ENCODE data around the gene XKR3.

DNA sequence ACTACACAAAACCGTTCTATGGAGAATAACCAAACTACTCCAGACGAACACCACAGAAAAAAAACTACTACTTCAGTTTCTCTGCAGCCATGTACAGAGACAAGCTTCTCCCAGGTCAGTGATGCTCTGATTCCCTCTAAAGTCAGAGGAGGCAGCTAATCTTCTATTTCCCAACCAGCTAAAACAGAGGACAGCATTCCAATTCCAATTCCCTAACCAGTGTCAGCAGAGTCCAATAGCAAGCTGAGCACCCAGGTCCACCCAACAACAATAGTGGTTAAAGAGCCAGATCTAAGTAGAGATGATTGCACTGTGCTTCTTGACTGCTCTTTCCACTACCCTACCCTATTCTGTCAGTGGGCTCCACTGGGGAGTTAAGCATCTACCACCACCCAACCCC, 6.7 kb downstream of the XKR3 start:
- TF ChIP-seq POLR2A (IDR thresholded peaks at IDR 0.05): no peak
- TF ChIP-seq, protein P1, sequence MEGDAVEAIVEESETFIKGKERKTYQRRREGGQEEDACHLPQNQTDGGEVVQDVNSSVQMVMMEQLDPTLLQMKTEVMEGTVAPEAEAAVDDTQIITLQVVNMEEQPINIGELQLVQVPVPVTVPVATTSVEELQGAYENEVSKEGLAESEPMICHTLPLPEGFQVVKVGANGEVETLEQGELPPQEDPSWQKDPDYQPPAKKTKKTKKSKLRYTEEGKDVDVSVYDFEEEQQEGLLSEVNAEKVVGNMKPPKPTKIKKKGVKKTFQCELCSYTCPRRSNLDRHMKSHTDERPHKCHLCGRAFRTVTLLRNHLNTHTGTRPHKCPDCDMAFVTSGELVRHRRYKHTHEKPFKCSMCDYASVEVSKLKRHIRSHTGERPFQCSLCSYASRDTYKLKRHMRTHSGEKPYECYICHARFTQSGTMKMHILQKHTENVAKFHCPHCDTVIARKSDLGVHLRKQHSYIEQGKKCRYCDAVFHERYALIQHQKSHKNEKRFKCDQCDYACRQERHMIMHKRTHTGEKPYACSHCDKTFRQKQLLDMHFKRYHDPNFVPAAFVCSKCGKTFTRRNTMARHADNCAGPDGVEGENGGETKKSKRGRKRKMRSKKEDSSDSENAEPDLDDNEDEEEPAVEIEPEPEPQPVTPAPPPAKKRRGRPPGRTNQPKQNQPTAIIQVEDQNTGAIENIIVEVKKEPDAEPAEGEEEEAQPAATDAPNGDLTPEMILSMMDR (IDR thresholded peaks at IDR 0.05 in 4 of 5, conservative IDR thresholded peaks at IDR 0.05 in 1 of 5): no peak
